Measurements from ENCODE around the gene HNRNPLL.
"Not testable (repeated sequence)": the region's sequence is repeated elsewhere in the genome, so short reads cannot be mapped to it uniquely, and the experiment has no call there.

HNRNPLL gene

DNA sequence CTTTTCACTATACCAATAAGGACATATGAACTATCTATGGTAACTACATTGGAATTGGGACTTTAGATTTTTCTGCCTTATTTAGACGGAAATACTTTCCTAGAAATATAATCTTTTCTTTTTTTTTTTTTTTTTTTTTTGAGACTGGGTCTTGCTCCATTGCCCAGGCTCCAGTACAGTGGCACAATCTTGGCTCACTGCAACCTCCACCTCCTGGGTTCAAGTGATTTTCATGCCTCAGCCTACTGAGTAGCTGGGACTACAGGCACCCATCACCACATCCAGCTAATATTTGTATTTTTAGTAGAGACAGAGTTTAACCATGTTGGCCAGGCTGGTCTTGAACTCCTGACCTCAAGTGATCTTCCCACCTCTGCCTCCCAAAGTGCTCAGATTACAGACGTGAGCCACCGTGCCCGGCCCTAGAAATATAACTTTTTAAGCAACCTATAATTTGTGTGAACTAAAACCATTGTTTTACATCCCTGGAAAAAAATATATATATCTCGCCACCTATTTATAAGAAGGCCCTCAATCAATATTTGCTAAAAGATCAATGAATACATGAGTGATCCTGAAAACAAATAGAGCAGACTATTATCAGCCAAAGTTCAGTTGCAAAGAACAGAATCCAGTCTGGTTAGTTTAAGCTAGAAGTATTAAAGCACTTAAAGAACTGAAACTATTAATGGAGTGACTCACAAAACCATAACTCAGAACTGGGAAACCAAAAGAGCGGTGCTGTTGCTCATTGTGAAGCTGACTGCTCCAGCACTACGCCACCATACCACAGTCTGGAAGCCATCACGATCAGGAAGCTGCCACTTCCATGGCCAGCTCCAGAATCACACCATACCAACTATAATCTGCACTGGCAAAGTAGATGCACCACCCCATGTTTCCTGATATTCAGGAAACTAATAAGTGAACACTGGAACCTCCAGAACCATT lies 8.4 kb upstream of the HNRNPLL start:
- TF ChIP-seq, protein P1, sequence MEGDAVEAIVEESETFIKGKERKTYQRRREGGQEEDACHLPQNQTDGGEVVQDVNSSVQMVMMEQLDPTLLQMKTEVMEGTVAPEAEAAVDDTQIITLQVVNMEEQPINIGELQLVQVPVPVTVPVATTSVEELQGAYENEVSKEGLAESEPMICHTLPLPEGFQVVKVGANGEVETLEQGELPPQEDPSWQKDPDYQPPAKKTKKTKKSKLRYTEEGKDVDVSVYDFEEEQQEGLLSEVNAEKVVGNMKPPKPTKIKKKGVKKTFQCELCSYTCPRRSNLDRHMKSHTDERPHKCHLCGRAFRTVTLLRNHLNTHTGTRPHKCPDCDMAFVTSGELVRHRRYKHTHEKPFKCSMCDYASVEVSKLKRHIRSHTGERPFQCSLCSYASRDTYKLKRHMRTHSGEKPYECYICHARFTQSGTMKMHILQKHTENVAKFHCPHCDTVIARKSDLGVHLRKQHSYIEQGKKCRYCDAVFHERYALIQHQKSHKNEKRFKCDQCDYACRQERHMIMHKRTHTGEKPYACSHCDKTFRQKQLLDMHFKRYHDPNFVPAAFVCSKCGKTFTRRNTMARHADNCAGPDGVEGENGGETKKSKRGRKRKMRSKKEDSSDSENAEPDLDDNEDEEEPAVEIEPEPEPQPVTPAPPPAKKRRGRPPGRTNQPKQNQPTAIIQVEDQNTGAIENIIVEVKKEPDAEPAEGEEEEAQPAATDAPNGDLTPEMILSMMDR (IDR thresholded peaks at IDR 0.05; ENCODE audit: borderline replicate concordance, control extremely low read depth, extremely low read depth, insufficient read depth, missing control alignments), result no peak
- DNase-seq (ENCODE audit: low spot score), result peak; percentile 52
- in situ Hi-C loops (cut with MboI; ENCODE audit: low sequenced_read_pairs, unreplicated experiment), result no loop called here

DNA sequence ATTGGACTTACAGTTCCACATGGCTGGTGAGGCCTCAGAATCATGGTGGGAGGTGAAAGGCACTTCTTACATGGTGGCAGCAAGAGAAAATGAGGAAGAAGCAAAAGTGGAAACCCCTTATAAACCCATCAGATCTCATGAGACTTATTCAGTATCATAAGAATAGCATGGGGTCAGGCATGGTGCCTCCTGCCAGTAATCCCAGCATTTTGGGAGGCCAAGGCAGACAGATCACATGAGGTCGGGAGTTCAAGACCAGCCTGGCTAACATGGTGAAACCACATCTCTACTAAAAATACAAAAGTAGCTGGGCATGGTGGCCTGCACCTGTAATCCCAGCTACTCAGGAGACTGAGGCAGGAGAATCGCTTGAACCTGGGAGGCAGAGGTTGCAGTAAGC lies 6.5 kb upstream of the HNRNPLL start:
- in situ Hi-C loops (cut with MboI; ENCODE audit: low sequenced_read_pairs, unreplicated experiment), result loop anchor here (10.0 kb wide), 1 partner anchor 116 kb away; no protein-coding TSS in a partner anchor

DNA sequence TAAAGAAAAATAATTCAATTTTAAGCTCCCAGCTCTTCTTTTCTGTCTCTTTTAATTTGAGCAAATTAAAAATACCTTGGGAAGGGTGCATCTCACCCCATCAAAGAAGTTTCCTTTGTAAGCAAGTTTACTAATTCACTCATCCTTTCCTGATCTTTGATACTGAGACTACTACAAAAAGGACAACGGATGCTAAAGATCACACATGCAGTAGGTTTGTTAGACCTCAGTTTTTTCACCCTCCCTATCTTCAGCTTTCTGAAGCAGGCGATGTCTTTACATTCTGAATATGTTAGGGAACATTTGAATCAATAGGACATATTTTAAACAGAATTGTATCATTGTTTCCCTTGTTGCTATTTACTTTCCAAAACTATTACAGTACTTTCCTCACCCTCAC lies 6.0 kb upstream of the HNRNPLL start:
- TF ChIP-seq, protein P1 (IDR thresholded peaks at IDR 0.05; ENCODE audit: borderline replicate concordance, control extremely low read depth, extremely low read depth, insufficient read depth, missing control alignments), result no peak
- in situ Hi-C loops (cut with MboI; ENCODE audit: low sequenced_read_pairs, unreplicated experiment), result loop anchor here (10.0 kb wide), 1 partner anchor 116 kb away; no protein-coding TSS in a partner anchor
- no peak for DNase-seq (ENCODE audit: low spot score)

More for the DNA sequence above, 6.5 kb upstream of the HNRNPLL start:
- DNase-seq (ENCODE audit: low spot score), result not testable (repeated sequence)

DNA sequence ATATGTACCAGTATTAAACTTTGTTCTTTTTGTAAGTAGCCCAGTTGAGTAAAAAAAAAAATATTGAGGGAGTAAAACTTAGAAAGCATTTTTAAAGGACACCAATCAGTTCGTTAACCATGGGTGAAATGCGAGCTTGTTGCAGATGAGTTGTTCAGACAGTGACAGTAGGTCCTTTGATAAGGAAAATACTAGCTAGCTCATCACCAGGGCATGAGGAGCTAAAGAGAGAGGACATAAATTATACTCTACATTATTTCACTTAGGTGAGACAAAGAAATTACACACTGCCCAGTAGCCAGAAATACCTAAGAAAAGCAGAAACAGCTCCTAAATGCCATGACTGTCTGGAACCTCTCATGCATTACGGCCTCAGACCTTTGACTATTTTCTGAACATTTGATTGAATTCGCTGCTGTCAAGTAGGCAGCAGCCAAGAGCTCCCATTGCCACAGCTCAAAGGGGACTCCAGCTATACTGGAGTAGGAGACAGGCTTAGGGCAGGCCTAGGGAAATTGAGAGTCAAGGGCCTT lies 2.6 kb upstream of the HNRNPLL start:
- in situ Hi-C loops (cut with MboI; ENCODE audit: low sequenced_read_pairs, unreplicated experiment), result loop anchor here (10.0 kb wide), 1 partner anchor 119 kb away; no protein-coding TSS in a partner anchor
- no peak for DNase-seq (ENCODE audit: low spot score)
- TF ChIP-seq, protein P1 (IDR thresholded peaks at IDR 0.05; ENCODE audit: borderline replicate concordance, control extremely low read depth, extremely low read depth, insufficient read depth, missing control alignments), result no peak

DNA sequence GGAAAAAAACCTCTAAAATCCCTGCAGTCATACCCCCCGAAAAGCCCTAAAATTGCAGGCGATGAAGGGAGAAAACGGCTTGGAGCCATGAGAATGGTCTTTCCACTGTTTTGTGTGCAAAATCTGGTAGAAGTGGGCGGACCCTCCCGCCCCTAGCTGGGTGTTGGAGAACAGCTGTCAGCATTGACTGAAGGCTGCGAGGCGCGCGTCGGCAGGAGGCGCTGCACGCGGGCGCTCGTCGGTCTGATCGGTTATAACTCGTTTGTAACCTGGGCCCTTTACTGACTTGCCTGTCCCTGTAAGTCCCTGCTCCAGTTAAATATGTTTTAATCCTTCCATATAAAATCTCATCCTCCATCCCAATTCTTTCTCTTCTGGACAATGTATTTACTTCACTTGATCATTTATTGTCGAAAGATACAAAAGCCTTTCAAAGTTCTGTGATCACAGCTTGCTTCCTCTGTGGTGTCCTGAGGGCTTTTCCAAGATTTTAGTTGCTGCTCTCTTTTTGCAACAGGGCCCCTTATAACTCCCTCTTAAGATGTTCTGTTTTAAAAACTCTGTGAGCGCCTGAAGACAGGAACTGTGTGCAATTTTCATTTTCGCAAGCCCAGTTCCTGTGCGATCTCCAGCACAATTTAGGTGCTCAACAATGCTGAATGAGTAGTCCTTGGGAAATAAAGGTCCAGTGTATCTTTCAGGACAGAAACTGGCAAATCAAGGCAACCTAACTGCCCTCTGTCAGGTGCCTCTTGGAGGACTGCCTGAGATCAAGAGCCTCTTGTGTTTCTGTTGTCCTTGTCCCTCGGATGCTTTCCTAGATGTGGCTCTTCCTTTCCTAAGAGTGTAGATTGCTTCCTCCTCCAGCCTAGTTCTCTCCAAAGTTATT lies 918 bp upstream of the HNRNPLL start:
- peak; percentile 79 for DNase-seq (ENCODE audit: low spot score)
- TF ChIP-seq, protein P1 (IDR thresholded peaks at IDR 0.05; ENCODE audit: borderline replicate concordance, control extremely low read depth, extremely low read depth, insufficient read depth, missing control alignments), result peak; percentile 93
- in situ Hi-C loops (cut with MboI; ENCODE audit: low sequenced_read_pairs, unreplicated experiment), result loop anchor here (10.0 kb wide), 1 partner anchor 121 kb away; no protein-coding TSS in a partner anchor

DNA sequence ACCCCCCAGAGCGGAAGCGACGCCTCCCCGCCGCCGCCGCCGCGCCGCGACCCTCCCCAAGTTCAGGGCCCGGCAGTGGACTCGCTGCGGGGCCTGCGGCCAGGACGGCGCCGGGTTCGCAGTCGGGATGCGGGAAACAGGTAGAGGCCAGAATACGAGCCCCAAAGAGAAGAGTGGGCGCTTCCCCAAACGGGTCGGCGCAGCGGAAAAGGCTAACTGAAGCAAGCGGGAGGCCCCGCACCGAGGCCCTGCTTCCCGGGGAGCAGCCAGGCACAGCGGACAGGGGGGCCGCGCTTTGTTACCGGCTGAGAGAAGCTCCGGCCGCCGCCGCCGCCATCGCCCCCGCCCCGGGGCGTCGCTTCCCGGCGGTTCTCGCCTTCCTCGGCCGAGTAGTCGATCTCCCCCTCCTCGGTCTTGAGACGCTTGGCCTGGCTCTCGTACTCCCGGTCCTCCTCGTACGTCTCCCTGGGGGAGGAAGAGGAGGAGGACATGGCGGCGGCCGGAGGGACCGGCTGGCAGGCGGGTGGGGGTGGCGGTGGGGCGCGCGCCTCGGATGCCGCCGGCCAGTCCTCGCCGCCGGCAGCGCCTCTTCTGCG lies 494 bp downstream of the HNRNPLL start:
- in situ Hi-C loops (cut with MboI; ENCODE audit: low sequenced_read_pairs, unreplicated experiment), result loop anchor here (10.0 kb wide), 1 partner anchor 123 kb away; no protein-coding TSS in a partner anchor
- TF ChIP-seq, protein P1 (IDR thresholded peaks at IDR 0.05; ENCODE audit: borderline replicate concordance, control extremely low read depth, extremely low read depth, insufficient read depth, missing control alignments), result no peak
- DNase-seq (ENCODE audit: low spot score), result no peak
